ENCODE results near the gene PLAAT2.
"Not testable (repeated sequence)": the region's sequence is repeated elsewhere in the genome, so short reads cannot be mapped to it uniquely, and the experiment has no call there.

PLAAT2 gene

GRCh38 chr11:63547061-63547460 lies 16.1 kb downstream of the PLAAT2 start:
- DNase-seq: no peak

- DNase-seq: peak; percentile 62
Observed at GRCh38 chr11:63543711-63544110, 19.5 kb downstream of the PLAAT2 start.

GRCh38 chr11:63542506-63542905 lies 20.7 kb downstream of the PLAAT2 start:
- not testable (repeated sequence) for DNase-seq

- DNase-seq: no peak
Observed at GRCh38 chr11:63537293-63538101, 25.7 kb downstream of the PLAAT2 start.

- DNase-seq: peak; percentile 75
Observed at GRCh38 chr11:63536669-63537292, 26.4 kb downstream of the PLAAT2 start, which contains the start of gene PLAAT4. TSS of gene PLAAT4 (plus strand) at chr11:63536808. CDS start at chr11:63536869, 61 bp downstream.

GRCh38 chr11:63535734-63536133 lies 27.4 kb downstream of the PLAAT2 start:
- no peak for DNase-seq

- DNase-seq: peak; percentile 71
Observed at GRCh38 chr11:63534895-63535461, 28.2 kb downstream of the PLAAT2 start.

GRCh38 chr11:63534076-63534475 lies 29.1 kb downstream of the PLAAT2 start:
- DNase-seq: no peak

- DNase-seq: no peak
Observed at GRCh38 chr11:63532799-63533475, 30.2 kb downstream of the PLAAT2 start.

- DNase-seq: no peak
Observed at GRCh38 chr11:63532117-63532516, 31.1 kb downstream of the PLAAT2 start.

- peak; percentile 85 for DNase-seq
Observed at GRCh38 chr11:63531074-63531792, 31.9 kb downstream of the PLAAT2 start.

- DNase-seq: no peak
Observed at GRCh38 chr11:63530021-63530420, 33.2 kb downstream of the PLAAT2 start.

GRCh38 chr11:63529373-63529772 lies 33.8 kb downstream of the PLAAT2 start:
- not testable (repeated sequence) for DNase-seq

GRCh38 chr11:63528729-63529278 lies 34.4 kb downstream of the PLAAT2 start:
- not testable (repeated sequence) for DNase-seq

GRCh38 chr11:63528156-63528555 lies 35.0 kb downstream of the PLAAT2 start:
- not testable (repeated sequence) for DNase-seq

GRCh38 chr11:63527667-63528066 lies 35.5 kb downstream of the PLAAT2 start:
- no peak for DNase-seq

- DNase-seq: no peak
Observed at GRCh38 chr11:63523151-63523550, 40.0 kb downstream of the PLAAT2 start.

GRCh38 chr11:63521896-63522295 lies 41.3 kb downstream of the PLAAT2 start:
- no peak for DNase-seq

- no peak for DNase-seq
Observed at GRCh38 chr11:63520606-63521170, 42.5 kb downstream of the PLAAT2 start.

GRCh38 chr11:63518548-63518947 lies 44.6 kb downstream of the PLAAT2 start:
- peak; percentile 63 for DNase-seq

GRCh38 chr11:63517156-63517555 lies 46.0 kb downstream of the PLAAT2 start:
- no peak for DNase-seq

- no peak for DNase-seq
Observed at GRCh38 chr11:63516109-63516508, 47.1 kb downstream of the PLAAT2 start.
